BE2C (cell line): ENCODE measurements around the gene FFAR3. TPM values are rescaled to one million over a fixed set of nuclear protein-coding genes. Genes with fewer than 3 reads are reported as not detected.

Experiments used
- DNase-seq: peaks from one replicate; pipeline ENCODE4 v3.0.0-alpha.2; 2020
- H3K27me3 ChIP-seq: fragments of 250-450 bp; sonication (Bioruptor Pico); 2 replicates; pipeline ENCODE4 v1.5.1; 2020; ENCODE audit warnings: mild to moderate bottlenecking
- H3K36me3 ChIP-seq: fragments of 250-450 bp; sonication (Bioruptor Pico); 2 replicates; pipeline ENCODE4 v1.5.1; 2020; ENCODE audit warnings: mild to moderate bottlenecking
- H3K4me1 ChIP-seq: fragments of 250-450 bp; sonication (Bioruptor Pico); 2 replicates; pipeline ENCODE4 v1.5.1; 2020
- H3K4me3 ChIP-seq: 2 replicates; pipeline ENCODE4 v1.5.1; 2011; ENCODE audit warnings: low read depth, low read length
- H3K9me3 ChIP-seq: fragments of 250-450 bp; sonication (Bioruptor Pico); 2 replicates; pipeline ENCODE4 v1.5.1; 2020
- polyA plus RNA-seq: library from polyadenylated mRNA; unstranded; fragments of >200 nt; gene quantifications from one replicate; pipeline ENCODE4 v1.2.1, GENCODE V29; 2012; ENCODE audit warnings: low read depth, missing spikeins; ENCODE audit not compliant: insufficient read length, insufficient read depth
- TF ChIP-seq, protein P1 (sequence below): IDR thresholded peaks from 2 replicates; pipeline ENCODE4 v1.5.1; 2012; ENCODE audit warnings: mild to moderate bottlenecking, low read depth, low read length

FFAR3 gene, protein sequence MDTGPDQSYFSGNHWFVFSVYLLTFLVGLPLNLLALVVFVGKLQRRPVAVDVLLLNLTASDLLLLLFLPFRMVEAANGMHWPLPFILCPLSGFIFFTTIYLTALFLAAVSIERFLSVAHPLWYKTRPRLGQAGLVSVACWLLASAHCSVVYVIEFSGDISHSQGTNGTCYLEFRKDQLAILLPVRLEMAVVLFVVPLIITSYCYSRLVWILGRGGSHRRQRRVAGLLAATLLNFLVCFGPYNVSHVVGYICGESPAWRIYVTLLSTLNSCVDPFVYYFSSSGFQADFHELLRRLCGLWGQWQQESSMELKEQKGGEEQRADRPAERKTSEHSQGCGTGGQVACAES
- 8.6 TPM for polyA plus RNA-seq

GRCh38 chr19:35357867-35358573 lies at the start of gene FFAR3:
Gene FFAR3 (plus strand): TSS chr19:35358460. CDS start chr19:35358891, 431 bp downstream.
- TF ChIP-seq, protein P1, sequence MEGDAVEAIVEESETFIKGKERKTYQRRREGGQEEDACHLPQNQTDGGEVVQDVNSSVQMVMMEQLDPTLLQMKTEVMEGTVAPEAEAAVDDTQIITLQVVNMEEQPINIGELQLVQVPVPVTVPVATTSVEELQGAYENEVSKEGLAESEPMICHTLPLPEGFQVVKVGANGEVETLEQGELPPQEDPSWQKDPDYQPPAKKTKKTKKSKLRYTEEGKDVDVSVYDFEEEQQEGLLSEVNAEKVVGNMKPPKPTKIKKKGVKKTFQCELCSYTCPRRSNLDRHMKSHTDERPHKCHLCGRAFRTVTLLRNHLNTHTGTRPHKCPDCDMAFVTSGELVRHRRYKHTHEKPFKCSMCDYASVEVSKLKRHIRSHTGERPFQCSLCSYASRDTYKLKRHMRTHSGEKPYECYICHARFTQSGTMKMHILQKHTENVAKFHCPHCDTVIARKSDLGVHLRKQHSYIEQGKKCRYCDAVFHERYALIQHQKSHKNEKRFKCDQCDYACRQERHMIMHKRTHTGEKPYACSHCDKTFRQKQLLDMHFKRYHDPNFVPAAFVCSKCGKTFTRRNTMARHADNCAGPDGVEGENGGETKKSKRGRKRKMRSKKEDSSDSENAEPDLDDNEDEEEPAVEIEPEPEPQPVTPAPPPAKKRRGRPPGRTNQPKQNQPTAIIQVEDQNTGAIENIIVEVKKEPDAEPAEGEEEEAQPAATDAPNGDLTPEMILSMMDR = no peak
- Histone ChIP-seq H3K27me3 (no peaks in the 10 kb centered on the region), H3K9me3 (no peaks in the 10 kb centered on the region), H3K36me3 (no peaks in the 10 kb centered on the region), H3K4me1 (peaks cover 10% of the 10 kb centered on the region), H3K4me3 (peak within 1 kb of the TSS; percentile 43)
- peak; percentile 40 for DNase-seq

DNA sequence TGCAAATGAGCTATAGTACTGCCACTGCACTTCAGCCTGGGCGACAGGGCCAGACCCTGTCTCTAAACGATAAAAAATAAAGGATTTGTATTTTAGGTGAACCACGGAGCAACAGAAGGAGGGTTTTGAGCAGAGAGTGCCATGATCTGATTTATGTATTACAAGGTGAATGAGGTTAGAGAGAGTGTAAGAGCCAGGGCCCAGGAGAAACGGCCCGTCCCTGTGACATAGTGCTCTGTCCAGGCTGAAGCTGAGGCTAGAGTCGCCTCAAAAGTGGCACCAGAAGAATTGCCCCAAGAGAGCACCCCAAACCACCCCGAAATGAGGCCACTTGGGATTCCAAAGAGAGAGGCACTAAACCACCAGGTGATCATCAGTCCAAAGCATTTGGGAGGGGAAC lies 49.4 kb upstream of the FFAR3 start:
- Histone ChIP-seq H3K36me3 (no peaks in the 10 kb centered on the region), H3K4me1 (no peaks in the 10 kb centered on the region)
- TF ChIP-seq, protein P1 = no peak

DNA sequence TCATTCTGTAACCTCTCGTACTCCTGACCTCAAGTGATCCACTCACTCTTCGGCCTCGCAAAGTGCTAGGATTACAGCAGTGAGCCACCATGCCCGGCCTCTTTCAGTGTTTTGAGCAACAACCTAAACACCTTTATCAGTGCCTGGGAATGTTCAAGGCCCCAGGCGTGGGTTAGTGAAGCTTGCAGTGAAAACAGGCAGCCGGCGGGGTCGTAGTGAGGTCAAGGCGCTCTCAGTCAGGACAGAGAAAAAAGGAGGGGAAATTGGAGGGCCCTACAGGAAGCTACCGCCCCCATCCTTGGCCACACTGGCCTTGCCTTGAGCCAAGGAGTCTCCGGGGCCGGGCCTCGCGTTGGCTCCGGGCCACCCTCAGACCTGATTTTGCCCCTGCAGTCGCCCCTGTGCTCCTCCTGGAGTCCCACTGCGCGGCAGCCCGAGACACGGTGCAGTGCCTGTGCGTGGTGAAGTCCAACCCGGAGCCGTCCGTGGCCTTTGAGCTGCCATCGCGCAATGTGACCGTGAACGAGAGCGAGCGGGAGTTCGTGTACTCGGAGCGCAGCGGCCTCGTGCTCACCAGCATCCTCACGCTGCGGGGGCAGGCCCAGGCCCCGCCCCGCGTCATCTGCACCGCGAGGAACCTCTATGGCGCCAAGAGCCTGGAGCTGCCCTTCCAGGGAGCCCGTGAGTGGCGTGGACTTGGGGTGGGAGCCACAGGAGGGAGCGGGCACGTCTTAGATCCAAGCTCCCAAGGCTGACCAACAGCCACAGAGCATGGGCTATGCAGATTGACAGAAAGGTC lies 48.6 kb upstream of the FFAR3 start:
- TF ChIP-seq, protein P1 = no peak

More for the DNA sequence above, 49.4 kb upstream of the FFAR3 start:
- no peak for DNase-seq
- no peaks in the 10 kb centered on the region for H3K27me3 ChIP-seq
- H3K4me3 ChIP-seq = no peak overlapping the region
- no peaks in the 10 kb centered on the region for H3K9me3 ChIP-seq

GRCh38 chr19:35310331-35310730 lies 47.9 kb upstream of the FFAR3 start:
- no peaks in the 10 kb centered on the region for H3K4me1 ChIP-seq
- no peaks in the 10 kb centered on the region for H3K27me3 ChIP-seq
- no peak for DNase-seq
- H3K9me3 ChIP-seq = no peaks in the 10 kb centered on the region
- no peak overlapping the region for H3K4me3 ChIP-seq
- no peaks in the 10 kb centered on the region for H3K36me3 ChIP-seq
- TF ChIP-seq, protein P1 = no peak

More for the DNA sequence above, 48.6 kb upstream of the FFAR3 start:
- Histone ChIP-seq H3K36me3 (no peaks in the 10 kb centered on the region), H3K4me3 (no peak overlapping the region), H3K27me3 (no peaks in the 10 kb centered on the region), H3K4me1 (no peaks in the 10 kb centered on the region), H3K9me3 (no peaks in the 10 kb centered on the region)
- DNase-seq = no peak

DNA sequence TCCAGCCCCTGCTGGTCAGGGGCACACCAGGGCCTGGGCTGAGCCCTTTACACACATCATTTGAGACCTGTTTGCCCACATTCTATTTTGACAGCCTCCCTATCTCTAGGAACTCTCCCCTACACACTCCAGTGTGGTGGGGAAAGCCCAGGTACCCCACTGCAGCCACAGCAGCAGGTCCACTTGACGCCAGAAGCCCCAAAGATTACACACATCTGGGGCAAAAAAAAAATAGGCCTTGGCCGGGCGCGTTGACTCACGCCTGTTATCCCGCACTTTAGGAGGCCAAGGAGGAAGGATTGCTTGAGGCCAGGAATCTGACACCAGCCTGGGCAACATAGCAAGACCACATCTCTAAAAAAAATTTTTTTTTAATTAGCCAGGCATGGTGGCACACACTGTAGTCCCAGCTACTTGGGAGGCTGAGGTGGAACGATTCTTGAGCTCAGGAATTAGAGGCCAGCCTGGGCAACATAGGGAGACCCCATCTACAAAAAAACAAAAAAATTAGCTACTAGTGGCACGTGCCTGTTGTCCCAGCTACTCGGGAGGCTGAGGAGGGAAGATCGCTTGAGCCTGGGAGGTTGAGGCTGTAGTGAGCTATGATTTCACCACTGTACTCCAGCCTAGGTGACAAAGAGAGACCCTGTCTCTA lies 47.3 kb upstream of the FFAR3 start:
- Histone ChIP-seq H3K9me3 (no peaks in the 10 kb centered on the region), H3K4me1 (no peaks in the 10 kb centered on the region), H3K36me3 (no peaks in the 10 kb centered on the region), H3K4me3 (no peak overlapping the region), H3K27me3 (no peaks in the 10 kb centered on the region)
- no peak for DNase-seq
- TF ChIP-seq, protein P1 = no peak
